Vagina (tissue), 2 donors: ENCODE results near the gene CUEDC1. TPM values are rescaled to one million over a fixed set of nuclear protein-coding genes. Genes with fewer than 3 reads are reported as not detected.

ENCODE experiments used
- DNase-seq, 2 donors: peaks; one replicate each; pipeline ENCODE4 v3.0.0-alpha.2; 2017; ENCODE audit errors: extremely low spot score in 2 of 2
- H3K27ac ChIP-seq: fragments of 200-600 bp; sonication (generic); one replicate; pipeline ENCODE4 v1.5.1; 2019
- H3K27me3 ChIP-seq: fragments of 200-600 bp; sonication (generic); one replicate; pipeline ENCODE4 v1.5.1; 2019
- H3K36me3 ChIP-seq, 2 donors: fragments of 200-600 bp; sonication (generic); one replicate each; pipeline ENCODE4 v1.5.1; 2017 to 2019
- H3K4me1 ChIP-seq: fragments of 200-600 bp; sonication (generic); one replicate; pipeline ENCODE4 v1.5.1; 2019
- H3K4me3 ChIP-seq, 2 donors: fragments of 200-600 bp; sonication (generic); 1 replicate in 1 of 2; 2 replicates in 1 of 2; pipeline ENCODE4 v1.5.1; 2016 to 2019
- H3K9me3 ChIP-seq: fragments of 200-600 bp; sonication (generic); one replicate; pipeline ENCODE4 v1.5.1; 2019
- POLR2A ChIP-seq, 2 donors: fragments of 450-650 bp; IDR thresholded peaks; one replicate each; pipeline ENCODE4 v1.6.1; 2017; ENCODE audit warnings: antibody characterized with exemption in 2 of 2, mild to moderate bottlenecking in 2 of 2, moderate library complexity in 2 of 2
- POLR2AphosphoS5 ChIP-seq, 2 donors: sonication (generic); formaldehyde crosslinking; IDR thresholded peaks; one replicate each; pipeline ENCODE4 v1.9.0; 2017; ENCODE audit warnings: antibody characterized with exemption in 2 of 2, mild to moderate bottlenecking in 2 of 2, low read depth in 1 of 2; ENCODE audit not compliant: insufficient read depth in 1 of 2
- intact Hi-C: fragments of 100-400 bp; cut with DNase I; formaldehyde crosslinking; loops from one replicate; pipeline ENCODE4 v1.15.1; 2023
- total RNA-seq: library from RNA; depleted of rRNA; stranded (reverse); fragments of >200 nt; gene quantifications from one replicate; pipeline ENCODE4 v1.2.3, GENCODE V29; 2016
- TF ChIP-seq, protein P1 (sequence below), 3 experiments: fragments of 450-650 bp in 2 of 3; fragments of 200-600 bp in 1 of 3; sonication (generic) in 1 of 3; IDR thresholded peaks; one replicate each; pipeline ENCODE4 v1.5.1; 2017 to 2019; ENCODE audit warnings: antibody characterized with exemption in 3 of 3, mild to moderate bottlenecking in 2 of 3, moderate library complexity in 2 of 3

Gene CUEDC1
- total RNA-seq, 1 donor from 2014 or later, result 28.7 TPM

GRCh38 chr17:57953705-57954396 lies 1.4 kb downstream of the CUEDC1 start:
- peaks cover 70% of the 10 kb centered on the region for H3K4me1 ChIP-seq
- no peak for DNase-seq
- intact Hi-C loops, result loop anchor here (5.0 kb wide), 1 partner anchor 33 kb away; the partner anchor contains the start of gene VEZF1
- no peaks in the 10 kb centered on the region for H3K27me3 ChIP-seq
- H3K36me3 ChIP-seq, result no peaks in the 10 kb centered on the region
- H3K9me3 ChIP-seq, result no peaks in the 10 kb centered on the region
- H3K27ac ChIP-seq, result peak overlapping the region; percentile 99
- TF ChIP-seq POLR2A (IDR thresholded peaks at IDR 0.05), result no peak
- no peak for TF ChIP-seq POLR2AphosphoS5 (IDR thresholded peaks at IDR 0.05; ENCODE audit: insufficient read depth in 1 of 2, low read depth in 1 of 2)
- TF ChIP-seq, protein P1, sequence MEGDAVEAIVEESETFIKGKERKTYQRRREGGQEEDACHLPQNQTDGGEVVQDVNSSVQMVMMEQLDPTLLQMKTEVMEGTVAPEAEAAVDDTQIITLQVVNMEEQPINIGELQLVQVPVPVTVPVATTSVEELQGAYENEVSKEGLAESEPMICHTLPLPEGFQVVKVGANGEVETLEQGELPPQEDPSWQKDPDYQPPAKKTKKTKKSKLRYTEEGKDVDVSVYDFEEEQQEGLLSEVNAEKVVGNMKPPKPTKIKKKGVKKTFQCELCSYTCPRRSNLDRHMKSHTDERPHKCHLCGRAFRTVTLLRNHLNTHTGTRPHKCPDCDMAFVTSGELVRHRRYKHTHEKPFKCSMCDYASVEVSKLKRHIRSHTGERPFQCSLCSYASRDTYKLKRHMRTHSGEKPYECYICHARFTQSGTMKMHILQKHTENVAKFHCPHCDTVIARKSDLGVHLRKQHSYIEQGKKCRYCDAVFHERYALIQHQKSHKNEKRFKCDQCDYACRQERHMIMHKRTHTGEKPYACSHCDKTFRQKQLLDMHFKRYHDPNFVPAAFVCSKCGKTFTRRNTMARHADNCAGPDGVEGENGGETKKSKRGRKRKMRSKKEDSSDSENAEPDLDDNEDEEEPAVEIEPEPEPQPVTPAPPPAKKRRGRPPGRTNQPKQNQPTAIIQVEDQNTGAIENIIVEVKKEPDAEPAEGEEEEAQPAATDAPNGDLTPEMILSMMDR (IDR thresholded peaks at IDR 0.05), result no peak
- peak overlapping the region; percentile 67 to 82 for H3K4me3 ChIP-seq

GRCh38 chr17:57953219-57953618 lies 2.0 kb downstream of the CUEDC1 start:
- intact Hi-C loops, result loop anchor here (5.0 kb wide), 1 partner anchor 34 kb away; the partner anchor contains the start of gene VEZF1
- TF ChIP-seq, protein P1 (IDR thresholded peaks at IDR 0.05), result no peak
- TF ChIP-seq POLR2A (IDR thresholded peaks at IDR 0.05), result no peak
- no peak for TF ChIP-seq POLR2AphosphoS5 (IDR thresholded peaks at IDR 0.05; ENCODE audit: insufficient read depth in 1 of 2, low read depth in 1 of 2)
- no peaks in the 10 kb centered on the region for H3K9me3 ChIP-seq
- H3K36me3 ChIP-seq, result no peaks in the 10 kb centered on the region
- DNase-seq, result no peak
- peaks cover 77% of the 10 kb centered on the region for H3K4me1 ChIP-seq
- no peaks in the 10 kb centered on the region for H3K27me3 ChIP-seq
- H3K27ac ChIP-seq, result peak overlapping the region; percentile 99
- no peak overlapping the region for H3K4me3 ChIP-seq

DNA sequence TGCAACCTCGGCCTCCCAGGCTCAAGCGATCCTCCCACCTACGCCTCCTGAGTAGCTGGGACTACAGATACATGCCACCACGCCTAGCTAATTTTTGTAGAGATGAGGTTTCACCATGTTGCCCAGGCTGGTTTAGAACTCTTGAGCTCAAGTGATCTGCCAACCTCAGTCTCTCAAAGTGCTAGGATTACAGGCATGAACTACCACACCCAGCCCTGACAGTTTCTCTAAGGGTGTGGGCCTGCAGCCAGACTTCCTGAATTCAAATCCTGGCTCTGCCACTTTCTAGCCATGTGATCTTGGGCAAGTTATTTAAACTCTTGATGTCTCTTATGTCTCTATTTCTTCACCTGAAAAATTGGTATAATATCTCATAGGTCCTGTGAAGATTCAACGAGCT lies 5.6 kb downstream of the CUEDC1 start:
- H3K4me3 ChIP-seq, result no peak overlapping the region
- H3K9me3 ChIP-seq, result no peaks in the 10 kb centered on the region
- TF ChIP-seq POLR2A (IDR thresholded peaks at IDR 0.05) (no peak), POLR2AphosphoS5 (IDR thresholded peaks at IDR 0.05; ENCODE audit: insufficient read depth in 1 of 2, low read depth in 1 of 2) (peak in 1 of 2 donors; percentile 56)
- TF ChIP-seq, protein P1 (IDR thresholded peaks at IDR 0.05), result no peak
- no peaks in the 10 kb centered on the region for H3K36me3 ChIP-seq
- intact Hi-C loops, result loop anchor here (5.0 kb wide), 1 partner anchor 38 kb away; the partner anchor contains the start of gene VEZF1
- no peak for DNase-seq
- H3K27me3 ChIP-seq, result no peaks in the 10 kb centered on the region
- peaks cover 100% of the 10 kb centered on the region for H3K4me1 ChIP-seq
- peak overlapping the region; percentile 99 for H3K27ac ChIP-seq

GRCh38 chr17:57948555-57949420 lies 6.4 kb downstream of the CUEDC1 start:
- intact Hi-C loops, result no loop called here
- peak overlapping the region in 1 of 2 donors; percentile 8 for H3K4me3 ChIP-seq

More at GRCh38 chr17:57948555-57949420, 6.4 kb downstream of the CUEDC1 start:
- Histone ChIP-seq H3K36me3 (no peaks in the 10 kb centered on the region), H3K27ac (peak overlapping the region; percentile 99), H3K9me3 (no peaks in the 10 kb centered on the region), H3K4me1 (peaks cover 100% of the 10 kb centered on the region), H3K27me3 (no peaks in the 10 kb centered on the region)
- DNase-seq, result no peak
- TF ChIP-seq, protein P1 (IDR thresholded peaks at IDR 0.05), result no peak
- TF ChIP-seq POLR2AphosphoS5 (IDR thresholded peaks at IDR 0.05; ENCODE audit: insufficient read depth in 1 of 2, low read depth in 1 of 2), result peak in 1 of 2 donors; percentile 83
- no peak for TF ChIP-seq POLR2A (IDR thresholded peaks at IDR 0.05)
